ENCODE measurements around the gene SMC1A. TPM values are rescaled to one million over a fixed set of nuclear protein-coding genes. Genes with fewer than 3 reads are reported as not detected.

Gene SMC1A
- total RNA-seq, 1 experiment from 2014 or later, result 88.3 TPM

GRCh38 chrX:53412446-53412845 lies 10.0 kb downstream of the SMC1A start:
- Histone ChIP-seq H3K79me2 (ENCODE audit: insufficient read depth, low read length) (peaks cover 45% of the 10 kb centered on the region), H3K4me1 (ENCODE audit: control insufficient read depth in 1 of 2, insufficient read depth in 2 of 2, low read length in 2 of 2) (no peaks in the 10 kb centered on the region), H3K27ac (ENCODE audit: low read depth, low read length) (no peak overlapping the region), H4K20me1 (ENCODE audit: insufficient read depth) (no peaks in the 10 kb centered on the region), H3K4me3 (replicated peaks in 1 of 2; ENCODE audit: low read depth in 1 of 2, low read length in 2 of 2) (no peak overlapping the region), H3K9ac (ENCODE audit: low read length) (no peak overlapping the region), H3K9me2 (ENCODE audit: insufficient read depth) (no peaks in the 10 kb centered on the region), H2AFZ (ENCODE audit: low read depth, low read length, poor library complexity, severe bottlenecking) (no peak overlapping the region), H3K36me3 (ENCODE audit: control insufficient read depth in 1 of 2, insufficient read depth in 2 of 2, low read length in 2 of 2) (peaks cover 15 to 17% of the 10 kb centered on the region in 2 experiments), H3K27me3 (ENCODE audit: insufficient read depth, low read length) (no peaks in the 10 kb centered on the region), H3K4me2 (ENCODE audit: low read length) (no peak overlapping the region), H3K9me3 (ENCODE audit: control insufficient read depth in 1 of 2, insufficient read depth in 1 of 2, low read depth in 1 of 2, low read length in 2 of 2) (no peaks in the 10 kb centered on the region)
- no peak for TF ChIP-seq CTCF (IDR thresholded peaks at IDR 0.05 in 2 of 3, conservative IDR thresholded peaks at IDR 0.05 in 1 of 3; ENCODE audit: borderline replicate concordance in 1 of 3, insufficient read depth in 1 of 3, low read depth in 2 of 3, low read length in 2 of 3)
- TF ChIP-seq POLR2A (IDR thresholded peaks at IDR 0.05; ENCODE audit: borderline replicate concordance, extremely low read depth, insufficient read depth, insufficient read length), result no peak
- no peak for TF ChIP-seq ATF3 (IDR thresholded peaks at IDR 0.05)
- no peak for TF ChIP-seq ZNF274 (IDR thresholded peaks at IDR 0.05; ENCODE audit: low read depth, low read length)
- no peak for TF ChIP-seq EZH2 (IDR thresholded peaks at IDR 0.05)
- TF ChIP-seq TCF7L2 (IDR thresholded peaks at IDR 0.05; ENCODE audit: borderline replicate concordance, extremely low read depth, insufficient read depth, insufficient read length), result no peak
- no peak for TF ChIP-seq RAD21 (IDR thresholded peaks at IDR 0.05; ENCODE audit: low read depth)
- TF ChIP-seq SP1 (IDR thresholded peaks at IDR 0.05; ENCODE audit: low read depth), result no peak
- no peak for TF ChIP-seq REST (IDR thresholded peaks at IDR 0.05; ENCODE audit: low read depth)
- TF ChIP-seq POLR2AphosphoS5 (IDR thresholded peaks at IDR 0.05; ENCODE audit: low read depth, low read length), result no peak
- TF ChIP-seq ELF1 (IDR thresholded peaks at IDR 0.05; ENCODE audit: borderline replicate concordance, low read depth), result no peak
- TF ChIP-seq SIN3A (IDR thresholded peaks at IDR 0.05; ENCODE audit: low read depth), result no peak
- no TSS peak for BruUV-seq (replicated peaks)
- ChIA-PET POLR2A (interaction anchor here (0.8 kb wide), 1 partner anchor 9 kb away, joined by 3 read pairs; no protein-coding TSS in a partner anchor), CTCF (no interaction called here), RAD21 (ENCODE audit: low non-redundant PET in 1 of 2, low total read pairs in 2 of 2, uncharacterized antibody in 2 of 2, unreplicated experiment in 2 of 2) (no interaction called here)
- ATAC-seq, result no peak
- intact Hi-C loops (cut with micrococcal nuclease), result no loop called here
- DNase-seq (ENCODE audit: low read depth, low spot score), result no peak
